ENCODE measurements around the gene PFKM. TPM values are rescaled to one million over a fixed set of nuclear protein-coding genes. Genes with fewer than 3 reads are reported as not detected.

PFKM gene
- total and polyA plus RNA-seq, 9 of the 15 experiments (the other 6 are each of a cell fraction or from before 2014, with no cell fraction given), result 16.5 to 39.9 (median 31.7) TPM

- TF ChIP-seq JUND (IDR thresholded peaks at IDR 0.05; ENCODE audit: borderline replicate concordance, low read depth, low read length), result peak; percentile 53; the same call in 1 of the 2 replicates
- TF ChIP-seq JUND (tag; IDR thresholded peaks at IDR 0.05; ENCODE audit: borderline replicate concordance, low read depth, low read length), result peak; percentile 31; the same call in 2 of the 3 replicates
- peak; percentile 45; the same call in 1 of the 2 replicates for TF ChIP-seq POLR2G (IDR thresholded peaks at IDR 0.05; ENCODE audit: low read depth, low read length)
- no peak for TF ChIP-seq TOE1 (IDR thresholded peaks at IDR 0.05; ENCODE audit: borderline replicate concordance)
- no peak for TF ChIP-seq TOE1 (CRISPR knock-in tag; IDR thresholded peaks at IDR 0.05; ENCODE audit: borderline replicate concordance, low read depth)
- TF ChIP-seq ZNF707 (CRISPR knock-in tag; conservative IDR thresholded peaks at IDR 0.05), result no peak
- TF ChIP-seq POLR2H (tag; IDR thresholded peaks at IDR 0.05; ENCODE audit: low read depth), result peak; percentile 90
- no peak for TF ChIP-seq MTF1 (CRISPR knock-in tag; IDR thresholded peaks at IDR 0.05; ENCODE audit: borderline replicate concordance)
- TF ChIP-seq RCOR1 (IDR thresholded peaks at IDR 0.05; ENCODE audit: borderline replicate concordance in 1 of 2, low read depth in 2 of 2, low read length in 2 of 2), result peak in 1 of 2 experiments; percentile 67; a peak in 1 of 4 replicates
- peak; percentile 48; the same call in 1 of the 2 replicates for TF ChIP-seq DPF2 (IDR thresholded peaks at IDR 0.05)
- TF ChIP-seq MYBL2 (IDR thresholded peaks at IDR 0.05; ENCODE audit: low read depth), result no peak
- TF ChIP-seq MYBL2 (CRISPR knock-in tag; IDR thresholded peaks at IDR 0.05; ENCODE audit: borderline replicate concordance), result no peak
- TF ChIP-seq PTRF (tag; IDR thresholded peaks at IDR 0.05), result no peak
- peak; percentile 74 for TF ChIP-seq SMARCA4 (IDR thresholded peaks at IDR 0.05)
- peak; percentile 31; the same call in 1 of the 2 replicates for TF ChIP-seq PML (IDR thresholded peaks at IDR 0.05; ENCODE audit: low read length)
- peak; percentile 89 for TF ChIP-seq ATF4 (CRISPR knock-in tag; IDR thresholded peaks at IDR 0.05)
- no peak for TF ChIP-seq CXXC5 (CRISPR knock-in tag; IDR thresholded peaks at IDR 0.05)
- TF ChIP-seq NONO (IDR thresholded peaks at IDR 0.05; ENCODE audit: low read depth in 2 of 2, low read length in 1 of 2), result no peak
- no peak for TF ChIP-seq RREB1 (CRISPR knock-in tag; IDR thresholded peaks at IDR 0.05)
- 0 out of 2 replicates have a peak, but pooled peaks have one; percentile 17 for TF ChIP-seq ETV1 (tag; conservative IDR thresholded peaks at IDR 0.05; ENCODE audit: low read depth)
Measured at GRCh38 chr12:48175613-48176416, 56.7 kb downstream of the PFKM start (continued).
